AG10803 (cell line): ENCODE measurements around the gene DACT1.

Source experiments
- DNase-seq: peaks from one replicate; pipeline ENCODE4 v3.0.0; 2010; ENCODE audit warnings: low read depth
- H3K4me3 ChIP-seq: 2 replicates; pipeline ENCODE4 v1.5.1; 2011; ENCODE audit warnings: mild to moderate bottlenecking, low read length, control low read depth
- CTCF ChIP-seq: conservative IDR thresholded peaks from 2 replicates; pipeline ENCODE4 v1.5.1; 2011; ENCODE audit warnings: mild to moderate bottlenecking, low read length, control low read depth, inconsistent platforms

DACT1 gene

GRCh38 chr14:58626431-58626831 is 11.3 kb upstream of the DACT1 start:
- DNase-seq = peak; percentile 85
- H3K4me3 ChIP-seq = no peak overlapping the region
- TF ChIP-seq CTCF = no peak

DNA sequence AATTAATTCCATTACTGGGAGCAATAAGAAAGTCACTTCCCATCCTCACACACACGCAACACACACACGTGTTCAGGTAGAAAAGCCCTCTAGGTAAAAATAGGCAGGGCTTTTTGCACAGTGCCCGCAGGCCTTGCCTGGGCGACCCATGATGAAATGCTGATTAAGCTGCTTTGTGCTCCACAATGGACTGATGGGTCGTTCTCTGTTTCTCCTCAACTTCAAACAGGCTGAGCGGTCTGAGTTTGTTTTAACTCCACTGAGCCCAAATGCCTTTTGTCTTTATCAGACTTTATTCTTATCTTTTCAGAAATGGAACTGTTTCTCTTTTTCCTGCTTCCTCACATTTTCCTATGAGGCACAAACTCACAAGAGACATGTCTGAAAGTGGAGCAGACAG is 9.4 kb upstream of the DACT1 start:
- TF ChIP-seq CTCF = no peak
- no peak for DNase-seq
- H3K4me3 ChIP-seq = no peak overlapping the region

- H3K4me3 ChIP-seq = no peak overlapping the region
- TF ChIP-seq CTCF = no peak
- no peak for DNase-seq
These were observed 8.5 kb upstream of the DACT1 start for GRCh38 chr14:58629281-58629680.

DNA sequence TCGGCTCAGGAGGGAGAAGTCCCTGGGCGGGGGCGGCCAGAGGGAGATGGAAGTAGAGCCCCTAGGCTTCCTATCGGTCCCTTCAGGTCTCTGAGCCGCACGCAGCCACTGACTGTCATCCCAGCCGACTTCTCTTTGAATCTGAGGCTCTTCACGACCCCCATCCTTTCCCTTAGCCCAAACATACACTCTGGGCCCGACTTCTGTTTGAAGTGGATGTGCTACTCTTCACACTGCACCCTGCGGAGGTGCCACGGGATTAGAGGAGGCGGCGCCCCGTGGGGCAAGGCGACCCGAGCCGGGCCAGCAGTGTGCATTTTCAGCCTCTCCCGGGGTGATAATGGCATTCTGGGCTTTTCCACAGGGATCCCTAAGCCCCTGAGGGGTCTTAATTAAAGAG is 6.0 kb upstream of the DACT1 start:
- no peak overlapping the region for H3K4me3 ChIP-seq
- no peak for DNase-seq
- TF ChIP-seq CTCF = no peak

- DNase-seq = peak; percentile 41
- no peak overlapping the region for H3K4me3 ChIP-seq
- TF ChIP-seq CTCF = no peak
These were observed 3.9 kb upstream of the DACT1 start for GRCh38 chr14:58633831-58634230.

DNA sequence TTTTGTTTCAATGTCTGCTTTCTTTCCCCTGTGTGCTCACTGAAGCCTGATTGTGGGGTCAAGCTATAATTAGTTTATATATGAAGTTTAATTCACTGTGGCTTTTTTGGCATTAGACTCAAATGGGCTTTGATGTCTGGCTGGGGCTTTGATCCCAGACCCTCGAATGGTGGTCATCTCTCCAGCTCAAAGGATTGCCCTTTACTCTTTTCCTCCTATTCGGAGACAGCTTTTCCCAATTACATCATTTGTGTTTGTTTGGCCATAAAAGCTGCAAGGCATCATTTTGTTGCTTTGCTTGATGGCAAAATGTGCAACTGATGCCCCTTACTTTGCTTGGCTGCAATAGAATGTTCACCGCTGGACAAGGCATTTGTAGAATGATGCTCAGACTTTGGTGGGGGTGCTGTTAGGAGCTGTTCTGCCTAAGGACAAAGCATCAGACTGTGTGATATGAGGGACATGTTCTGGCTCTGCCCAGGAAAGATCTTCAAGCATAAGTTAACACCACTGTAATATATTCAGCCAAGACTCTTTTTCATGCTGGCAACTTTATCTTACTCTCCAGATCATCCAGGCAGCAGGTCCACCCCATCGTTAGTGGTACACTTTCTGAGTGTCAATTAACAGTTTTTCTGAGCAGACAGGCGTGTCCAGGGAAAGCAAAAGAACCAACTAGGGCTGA is 3.2 kb upstream of the DACT1 start:
- no peak for TF ChIP-seq CTCF
- H3K4me3 ChIP-seq = no peak overlapping the region
- DNase-seq = no peak

- no peak for TF ChIP-seq CTCF
- no peak overlapping the region for H3K4me3 ChIP-seq
These were observed 2.5 kb upstream of the DACT1 start for GRCh38 chr14:58635091-58635830.

More at GRCh38 chr14:58635091-58635830, 2.5 kb upstream of the DACT1 start:
- DNase-seq = no peak
